Cardiac septum (tissue), 1 donor: ENCODE measurements around the gene MIF4GD. TPM values are rescaled to one million over a fixed set of nuclear protein-coding genes. Genes with fewer than 3 reads are reported as not detected.

Experiments used
- DNase-seq: peaks from one replicate; pipeline ENCODE4 v3.0.0-alpha.2; 2020; ENCODE audit warnings: low spot score
- intact Hi-C: fragments of 100-400 bp; cut with DNase I; formaldehyde crosslinking; loops from one replicate; pipeline ENCODE4 v1.14.0; 2022
- total RNA-seq: library from RNA; stranded (reverse); fragmentation: NEBNext Ultra II Directional; extraction: Animal tissue kit (Norgen Biotek cat#: 25700); gene quantifications from one replicate; pipeline ENCODE4 v1.2.1, GENCODE V29; 2021
- donor health status: DM: no; HTN: no; CAD: no.

The MIF4GD gene
- total RNA-seq, 1 donor from 2014 or later = 18.1 TPM

GRCh38 chr17:75240394-75241142 is 30.5 kb downstream of the MIF4GD start:
- DNase-seq = no peak

GRCh38 chr17:75239778-75240393 is 31.1 kb downstream of the MIF4GD start:
- intact Hi-C loops = no loop called here
- DNase-seq = no peak

More at GRCh38 chr17:75240394-75241142, 30.5 kb downstream of the MIF4GD start:
- intact Hi-C loops = no loop called here

GRCh38 chr17:75239214-75239613 is 31.8 kb downstream of the MIF4GD start:
- intact Hi-C loops = no loop called here
- no peak for DNase-seq

GRCh38 chr17:75238684-75239191 is 32.3 kb downstream of the MIF4GD start:
- DNase-seq = no peak
- intact Hi-C loops = no loop called here

- intact Hi-C loops = no loop called here
These were observed 32.9 kb downstream of the MIF4GD start for GRCh38 chr17:75238020-75238580.

GRCh38 chr17:75237100-75238014 is 33.7 kb downstream of the MIF4GD start:
- DNase-seq = no peak
- intact Hi-C loops = no loop called here

More at GRCh38 chr17:75238020-75238580, 32.9 kb downstream of the MIF4GD start:
- no peak for DNase-seq

GRCh38 chr17:75232786-75233185 is 38.2 kb downstream of the MIF4GD start:
- DNase-seq = no peak
- intact Hi-C loops = no loop called here

GRCh38 chr17:75231741-75232464 is 39.1 kb downstream of the MIF4GD start:
- no peak for DNase-seq
- intact Hi-C loops = no loop called here

- intact Hi-C loops = no loop called here
- DNase-seq = no peak
These were observed 40.0 kb downstream of the MIF4GD start for GRCh38 chr17:75231071-75231470.

GRCh38 chr17:75228847-75229246 is 42.2 kb downstream of the MIF4GD start:
- no peak for DNase-seq
- intact Hi-C loops = no loop called here

GRCh38 chr17:75228305-75228704 is 42.7 kb downstream of the MIF4GD start:
- intact Hi-C loops = no loop called here
- DNase-seq = no peak

- no peak for DNase-seq
- intact Hi-C loops = no loop called here
These were observed 43.3 kb downstream of the MIF4GD start for GRCh38 chr17:75227729-75228128.

- intact Hi-C loops = no loop called here
- no peak for DNase-seq
These were observed 46.0 kb downstream of the MIF4GD start for GRCh38 chr17:75225016-75225415.

- no peak for DNase-seq
- intact Hi-C loops = no loop called here
These were observed 51.2 kb downstream of the MIF4GD start for GRCh38 chr17:75219815-75220214.

GRCh38 chr17:75218131-75218530 is 52.9 kb downstream of the MIF4GD start:
- no peak for DNase-seq
- intact Hi-C loops = no loop called here
